SK-N-SH (cell line): ENCODE measurements around the gene USE1. TPM values are rescaled to one million over a fixed set of nuclear protein-coding genes. Genes with fewer than 3 reads are reported as not detected.

Source experiments
- CTCF ChIA-PET: fragments of 300-600, 350-600 bp; formaldehyde crosslinking; extraction: SDS; loops from one replicate; lab custom pipeline; 2021; lab: Yijun Ruan, JAX
- POLR2A ChIA-PET: fragments of 350-600 bp; sonication (Branson Sonifier 250); formaldehyde crosslinking; extraction: SDS; loops from one replicate; lab custom pipeline; 2020; ENCODE audit warnings: antibody characterized with exemption, inconsistent platforms; lab: Yijun Ruan, JAX
- DNase-seq: peaks from one replicate; pipeline ENCODE4 v3.0.0; 2012
- H2AFZ ChIP-seq: fragments of 200-600 bp; sonication (generic); 2 replicates; pipeline ENCODE4 v1.8.1; 2016; ENCODE audit warnings: antibody characterized with exemption, mild to moderate bottlenecking, low read depth
- H3F3A ChIP-seq: fragments of 200-600 bp; sonication (generic); replicated peaks from 2 replicates; pipeline ENCODE3; 2016; ENCODE audit warnings: antibody characterized with exemption, mild to moderate bottlenecking; ENCODE audit not compliant: insufficient read depth
- H3K27ac ChIP-seq, 2 experiments: fragments of 200-500 bp in 1 of 2; fragments of 200-600 bp in 1 of 2; sonication (Bioruptor generic) in 1 of 2; sonication (generic), shearing (Covaris generic) in 1 of 2; 2 replicates each; pipeline versions ENCODE4 v1.5.1 to v1.6.1; 2014 to 2016; ENCODE audit warnings: low read depth in 2 of 2, inconsistent platforms in 1 of 2, low read length in 1 of 2, mild to moderate bottlenecking in 1 of 2, mixed read lengths in 1 of 2
- H3K27me3 ChIP-seq: fragments of 200-600 bp; sonication (generic), shearing (Covaris generic); 2 replicates; pipeline ENCODE4 v1.6.1; 2016; ENCODE audit warnings: mixed run types; ENCODE audit not compliant: insufficient read depth
- H3K36me3 ChIP-seq, 2 experiments: fragments of 200-500 bp in 1 of 2; fragments of 200-600 bp in 1 of 2; sonication (Bioruptor generic) in 1 of 2; sonication (generic) in 1 of 2; replicated peaks in 1 of 2; 2 replicates each; pipeline versions ENCODE3 to v1.5.1; 2014 to 2016; ENCODE audit warnings: low read length in 1 of 2, mild to moderate bottlenecking in 1 of 2; ENCODE audit not compliant: insufficient read depth in 2 of 2, control insufficient read depth in 1 of 2
- H3K4me1 ChIP-seq, 2 experiments: fragments of 200-500 bp in 1 of 2; fragments of 200-600 bp in 1 of 2; sonication (Bioruptor generic) in 1 of 2; sonication (generic), shearing (Covaris generic) in 1 of 2; 2 replicates each; pipeline versions ENCODE4 v1.5.1 to v1.6.1; 2014 to 2016; ENCODE audit warnings: low read depth in 1 of 2, low read length in 1 of 2, mixed run types in 1 of 2; ENCODE audit not compliant: insufficient read depth in 2 of 2, control insufficient read depth in 1 of 2
- H3K4me2 ChIP-seq: fragments of 200-600 bp; sonication (generic), shearing (Covaris generic); 2 replicates; pipeline ENCODE4 v1.6.1; 2017; ENCODE audit warnings: mixed run types
- H3K4me3 ChIP-seq, 2 experiments: fragments of 200-500 bp in 1 of 2; fragments of 200-600 bp in 1 of 2; sonication (Bioruptor generic) in 1 of 2; sonication (generic), shearing (Covaris generic) in 1 of 2; 2 replicates each; pipeline versions ENCODE4 v1.5.1 to v1.8.1; 2014 to 2016; ENCODE audit warnings: low read depth in 2 of 2, inconsistent platforms in 1 of 2, low read length in 1 of 2, mild to moderate bottlenecking in 1 of 2, mixed read lengths in 1 of 2, moderate library complexity in 1 of 2
- H3K79me2 ChIP-seq: fragments of 200-600 bp; sonication (generic); 2 replicates; pipeline ENCODE4 v1.8.1; 2017; ENCODE audit warnings: mild to moderate bottlenecking; ENCODE audit not compliant: insufficient read depth
- H3K9ac ChIP-seq: fragments of 200-600 bp; sonication (generic); 2 replicates; pipeline ENCODE4 v1.6.1; 2017; ENCODE audit warnings: mixed run types
- H3K9me2 ChIP-seq: fragments of 200-600 bp; sonication (generic); 2 replicates; pipeline ENCODE4 v1.6.1; 2017; ENCODE audit warnings: mixed run types
- H3K9me3 ChIP-seq: fragments of 200-600 bp; sonication (generic); 2 replicates; pipeline ENCODE4 v1.6.1; 2017; ENCODE audit warnings: mixed run types, mild to moderate bottlenecking, moderate library complexity
- H4K20me1 ChIP-seq: fragments of 200-600 bp; sonication (generic); 2 replicates; pipeline ENCODE4 v1.6.1; 2017; ENCODE audit warnings: mild to moderate bottlenecking, mixed run types; ENCODE audit not compliant: insufficient read depth
- EP300 ChIP-seq, 2 experiments: IDR thresholded peaks; 2 replicates each; pipeline versions ENCODE4 v1.4.0 to v1.6.1; 2012; ENCODE audit warnings: borderline replicate concordance in 1 of 2, low read depth in 1 of 2, low read length in 1 of 2
- EZH2phosphoT487 ChIP-seq: fragments of 200-600 bp; sonication (generic); IDR thresholded peaks from 2 replicates; pipeline ENCODE4 v1.6.1; 2017; ENCODE audit warnings: low read depth, mixed run types, mild to moderate bottlenecking, antibody characterized with exemption, moderate library complexity, borderline replicate concordance
- GATA2 ChIP-seq: sonication (generic); formaldehyde crosslinking; IDR thresholded peaks from 2 replicates; pipeline ENCODE4 v1.5.0; 2020; ENCODE audit warnings: mild to moderate bottlenecking, missing genetic modification reagents
- MEF2A ChIP-seq: IDR thresholded peaks from 2 replicates; pipeline ENCODE4 v1.4.0; 2012; ENCODE audit warnings: low read depth, borderline replicate concordance
- NRF1 ChIP-seq: IDR thresholded peaks from 2 replicates; pipeline ENCODE4 v1.6.1; 2012; ENCODE audit warnings: low read depth, mild to moderate bottlenecking, low read length
- POLR2AphosphoS5 ChIP-seq: IDR thresholded peaks from 2 replicates; pipeline ENCODE4 v1.6.1; 2012; ENCODE audit warnings: low read depth, low read length
- SIN3A ChIP-seq: IDR thresholded peaks from 2 replicates; pipeline ENCODE4 v1.6.1; 2012; ENCODE audit warnings: low read depth, mild to moderate bottlenecking, low read length, moderate library complexity, borderline replicate concordance
- TEAD4 ChIP-seq: IDR thresholded peaks from 2 replicates; pipeline ENCODE4 v1.4.0; 2012; ENCODE audit warnings: mild to moderate bottlenecking, borderline replicate concordance; ENCODE audit not compliant: insufficient read depth
- USF1 ChIP-seq: IDR thresholded peaks from 2 replicates; pipeline ENCODE4 v1.4.0; 2012; ENCODE audit warnings: low read depth, borderline replicate concordance
- USF2 ChIP-seq: fragments of 150-350 bp; IDR thresholded peaks from 2 replicates; pipeline ENCODE4 v1.6.1; 2017; ENCODE audit warnings: antibody characterized with exemption, low read length, low read depth, borderline replicate concordance
- WGBS: methylation state at CpG from one replicate; pipeline ENCODE4 v1.1.6; 2017; ENCODE audit warnings: low lambda C conversion rate; 5-methylcytosine and 5-hydroxymethylcytosine counted together
- polyA plus RNA-seq, 3 experiments: library from polyadenylated mRNA; depleted of rRNA; stranded (reverse); fragments of >200 nt; gene quantifications; 2 replicates each; pipeline ENCODE4 v1.2.3, GENCODE V29; 2012
- TF ChIP-seq, protein P1 (sequence below): IDR thresholded peaks from 2 replicates; pipeline ENCODE4 v1.4.0; 2012; ENCODE audit warnings: low read depth
- TF ChIP-seq, protein P2 (sequence below): IDR thresholded peaks from 2 replicates; pipeline ENCODE4 v1.6.1; 2012; ENCODE audit warnings: mild to moderate bottlenecking, low read depth, low read length, moderate library complexity
- TF ChIP-seq, protein P3 (sequence below): IDR thresholded peaks from 2 replicates; pipeline ENCODE4 v1.4.0; 2012; ENCODE audit warnings: low read depth, borderline replicate concordance

The USE1 gene
- polyA plus RNA-seq, 1 of the 3 experiments (the other 2 are of a cell fraction) = 81.8 TPM

DNA sequence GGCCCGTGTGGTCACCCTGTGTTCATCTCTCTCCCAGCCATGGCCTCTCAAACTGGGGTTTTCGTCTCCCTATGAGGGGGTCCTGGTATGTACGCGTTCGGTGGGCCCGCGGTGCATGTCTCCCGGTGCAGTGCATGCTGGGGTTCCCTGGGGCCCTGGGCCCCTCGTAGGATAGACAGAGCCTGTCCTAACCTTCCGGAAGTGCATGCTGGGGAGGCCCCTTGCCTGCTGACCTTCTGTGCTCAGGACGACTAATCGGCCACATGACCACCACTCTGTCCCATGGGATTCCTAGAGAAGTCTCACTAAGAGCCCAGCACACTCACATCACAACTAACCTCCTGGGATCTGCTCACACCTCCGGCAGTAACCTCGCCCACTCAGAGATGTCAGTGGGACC lies 4.9 kb upstream of the USE1 start (continued):
- TF ChIP-seq EP300 (IDR thresholded peaks at IDR 0.05; ENCODE audit: borderline replicate concordance in 1 of 2, low read depth in 1 of 2, low read length in 1 of 2) (no peak), SIN3A (no peak), GATA2 (CRISPR knock-in tag) (no peak), EZH2phosphoT487 (no peak), TEAD4 (no peak), NRF1 (no peak), POLR2AphosphoS5 (no peak), USF2 (no peak), USF1 (no peak)
- TF ChIP-seq, protein P1, sequence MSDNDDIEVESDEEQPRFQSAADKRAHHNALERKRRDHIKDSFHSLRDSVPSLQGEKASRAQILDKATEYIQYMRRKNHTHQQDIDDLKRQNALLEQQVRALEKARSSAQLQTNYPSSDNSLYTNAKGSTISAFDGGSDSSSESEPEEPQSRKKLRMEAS = no peak

- DNase-seq = no peak
- Histone ChIP-seq H3K36me3 (peaks cover 16 to 32% of the 10 kb centered on the region in 2 experiments), H2AFZ (no peak overlapping the region), H4K20me1 (no peaks in the 10 kb centered on the region), H3K4me2 (no peak overlapping the region), H3K9ac (no peak overlapping the region), H3K27me3 (no peaks in the 10 kb centered on the region), H3K9me2 (no peaks in the 10 kb centered on the region), H3K79me2 (peaks cover 10% of the 10 kb centered on the region; the same call in 1 of the 2 replicates), H3F3A (peaks cover 13% of the 10 kb centered on the region), H3K27ac (no peak overlapping the region), H3K4me1 (peaks cover 5 to 14% of the 10 kb centered on the region in 2 experiments), H3K9me3 (no peaks in the 10 kb centered on the region), H3K4me3 (no peak overlapping the region)
- WGBS = 93% methylated on average over 11 of the region's 58 CpGs
- CTCF ChIA-PET = interaction anchor here (0.6 kb wide), 1 partner anchor 57 kb away, joined by 3 read pairs; no protein-coding TSS in a partner anchor
- no peak for TF ChIP-seq MEF2A
- TF ChIP-seq, protein P2, sequence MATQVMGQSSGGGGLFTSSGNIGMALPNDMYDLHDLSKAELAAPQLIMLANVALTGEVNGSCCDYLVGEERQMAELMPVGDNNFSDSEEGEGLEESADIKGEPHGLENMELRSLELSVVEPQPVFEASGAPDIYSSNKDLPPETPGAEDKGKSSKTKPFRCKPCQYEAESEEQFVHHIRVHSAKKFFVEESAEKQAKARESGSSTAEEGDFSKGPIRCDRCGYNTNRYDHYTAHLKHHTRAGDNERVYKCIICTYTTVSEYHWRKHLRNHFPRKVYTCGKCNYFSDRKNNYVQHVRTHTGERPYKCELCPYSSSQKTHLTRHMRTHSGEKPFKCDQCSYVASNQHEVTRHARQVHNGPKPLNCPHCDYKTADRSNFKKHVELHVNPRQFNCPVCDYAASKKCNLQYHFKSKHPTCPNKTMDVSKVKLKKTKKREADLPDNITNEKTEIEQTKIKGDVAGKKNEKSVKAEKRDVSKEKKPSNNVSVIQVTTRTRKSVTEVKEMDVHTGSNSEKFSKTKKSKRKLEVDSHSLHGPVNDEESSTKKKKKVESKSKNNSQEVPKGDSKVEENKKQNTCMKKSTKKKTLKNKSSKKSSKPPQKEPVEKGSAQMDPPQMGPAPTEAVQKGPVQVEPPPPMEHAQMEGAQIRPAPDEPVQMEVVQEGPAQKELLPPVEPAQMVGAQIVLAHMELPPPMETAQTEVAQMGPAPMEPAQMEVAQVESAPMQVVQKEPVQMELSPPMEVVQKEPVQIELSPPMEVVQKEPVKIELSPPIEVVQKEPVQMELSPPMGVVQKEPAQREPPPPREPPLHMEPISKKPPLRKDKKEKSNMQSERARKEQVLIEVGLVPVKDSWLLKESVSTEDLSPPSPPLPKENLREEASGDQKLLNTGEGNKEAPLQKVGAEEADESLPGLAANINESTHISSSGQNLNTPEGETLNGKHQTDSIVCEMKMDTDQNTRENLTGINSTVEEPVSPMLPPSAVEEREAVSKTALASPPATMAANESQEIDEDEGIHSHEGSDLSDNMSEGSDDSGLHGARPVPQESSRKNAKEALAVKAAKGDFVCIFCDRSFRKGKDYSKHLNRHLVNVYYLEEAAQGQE = no peak
- TF ChIP-seq, protein P3, sequence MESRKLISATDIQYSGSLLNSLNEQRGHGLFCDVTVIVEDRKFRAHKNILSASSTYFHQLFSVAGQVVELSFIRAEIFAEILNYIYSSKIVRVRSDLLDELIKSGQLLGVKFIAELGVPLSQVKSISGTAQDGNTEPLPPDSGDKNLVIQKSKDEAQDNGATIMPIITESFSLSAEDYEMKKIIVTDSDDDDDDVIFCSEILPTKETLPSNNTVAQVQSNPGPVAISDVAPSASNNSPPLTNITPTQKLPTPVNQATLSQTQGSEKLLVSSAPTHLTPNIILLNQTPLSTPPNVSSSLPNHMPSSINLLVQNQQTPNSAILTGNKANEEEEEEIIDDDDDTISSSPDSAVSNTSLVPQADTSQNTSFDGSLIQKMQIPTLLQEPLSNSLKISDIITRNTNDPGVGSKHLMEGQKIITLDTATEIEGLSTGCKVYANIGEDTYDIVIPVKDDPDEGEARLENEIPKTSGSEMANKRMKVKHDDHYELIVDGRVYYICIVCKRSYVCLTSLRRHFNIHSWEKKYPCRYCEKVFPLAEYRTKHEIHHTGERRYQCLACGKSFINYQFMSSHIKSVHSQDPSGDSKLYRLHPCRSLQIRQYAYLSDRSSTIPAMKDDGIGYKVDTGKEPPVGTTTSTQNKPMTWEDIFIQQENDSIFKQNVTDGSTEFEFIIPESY = no peak
- POLR2A ChIA-PET = no interaction called here
These were observed 3.4 kb upstream of the USE1 start for GRCh38 chr19:17211547-17212446.
